ENCODE measurements around the gene OSBP2.

The OSBP2 gene

GRCh38 chr22:30876915-30877553 lies 182.4 kb downstream of the OSBP2 start:
- no peak for TF ChIP-seq CTCF (IDR thresholded peaks at IDR 0.05; ENCODE audit: low read depth, low read length, missing control alignments)
- no peak overlapping the region for H3K4me3 ChIP-seq (replicated peaks; ENCODE audit: low read depth, low read length)
- DNase-seq (ENCODE audit: extremely low read depth, low read depth), result no peak

GRCh38 chr22:30877662-30878515 lies 183.2 kb downstream of the OSBP2 start:
- DNase-seq (ENCODE audit: extremely low read depth, low read depth), result no peak

GRCh38 chr22:30878516-30879414 lies 184.1 kb downstream of the OSBP2 start:
- no peak overlapping the region for H3K4me3 ChIP-seq (replicated peaks; ENCODE audit: low read depth, low read length)
- TF ChIP-seq CTCF (IDR thresholded peaks at IDR 0.05; ENCODE audit: low read depth, low read length, missing control alignments), result no peak

More at GRCh38 chr22:30877662-30878515, 183.2 kb downstream of the OSBP2 start:
- H3K4me3 ChIP-seq (replicated peaks; ENCODE audit: low read depth, low read length), result no peak overlapping the region
- TF ChIP-seq CTCF (IDR thresholded peaks at IDR 0.05; ENCODE audit: low read depth, low read length, missing control alignments), result no peak

GRCh38 chr22:30879415-30879797 lies 184.7 kb downstream of the OSBP2 start:
- TF ChIP-seq CTCF (IDR thresholded peaks at IDR 0.05; ENCODE audit: low read depth, low read length, missing control alignments), result no peak
- no peak overlapping the region for H3K4me3 ChIP-seq (replicated peaks; ENCODE audit: low read depth, low read length)
- no peak for DNase-seq (ENCODE audit: extremely low read depth, low read depth)

More at GRCh38 chr22:30878516-30879414, 184.1 kb downstream of the OSBP2 start:
- DNase-seq (ENCODE audit: extremely low read depth, low read depth), result no peak

GRCh38 chr22:30880181-30880601 lies 185.5 kb downstream of the OSBP2 start:
- H3K4me3 ChIP-seq (replicated peaks; ENCODE audit: low read depth, low read length), result no peak overlapping the region
- TF ChIP-seq CTCF (IDR thresholded peaks at IDR 0.05; ENCODE audit: low read depth, low read length, missing control alignments), result no peak
- DNase-seq (ENCODE audit: extremely low read depth, low read depth), result no peak

GRCh38 chr22:30880847-30881246 lies 186.2 kb downstream of the OSBP2 start:
- no peak overlapping the region for H3K4me3 ChIP-seq (replicated peaks; ENCODE audit: low read depth, low read length)
- no peak for TF ChIP-seq CTCF (IDR thresholded peaks at IDR 0.05; ENCODE audit: low read depth, low read length, missing control alignments)
- no peak for DNase-seq (ENCODE audit: extremely low read depth, low read depth)

Measured in HFF-Myc (cell line).